Mesenchymal stem cell (in vitro differentiated cells and primary cell): ENCODE results near the gene CFAP299.

Experiments
- DNase-seq: peaks from one replicate; pipeline ENCODE4 v3.0.0-alpha.2; 2013
- H2AFZ ChIP-seq: one replicate; pipeline ENCODE4 v1.6.1; 2013; ENCODE audit warnings: low read depth, mild to moderate bottlenecking, control low read depth, inconsistent platforms, low read length, moderate library complexity
- H2AK5ac ChIP-seq: 2 replicates; pipeline ENCODE4 v1.6.1; 2013; ENCODE audit warnings: low read length, moderate library complexity, mild to moderate bottlenecking, inconsistent platforms; ENCODE audit not compliant: severe bottlenecking
- H2BK120ac ChIP-seq: one replicate; pipeline ENCODE4 v1.6.1; 2013; ENCODE audit warnings: low read depth, mild to moderate bottlenecking, inconsistent platforms, low read length, moderate library complexity
- H2BK12ac ChIP-seq, 2 experiments: one replicate each; pipeline ENCODE4 v1.6.1; 2013; ENCODE audit warnings: inconsistent platforms in 2 of 2, low read length in 2 of 2, mild to moderate bottlenecking in 2 of 2, moderate library complexity in 2 of 2, control low read depth in 1 of 2
- H2BK15ac ChIP-seq: one replicate; pipeline ENCODE4 v1.6.1; 2013; ENCODE audit warnings: mild to moderate bottlenecking, low read depth, inconsistent platforms; ENCODE audit not compliant: poor library complexity, severe bottlenecking
- H2BK5ac ChIP-seq: 2 replicates; pipeline ENCODE4 v1.6.1; 2013; ENCODE audit warnings: low read depth, mild to moderate bottlenecking, low read length, control low read depth, inconsistent platforms; ENCODE audit not compliant: poor library complexity, severe bottlenecking
- H3K14ac ChIP-seq, 2 experiments: one replicate each; pipeline ENCODE4 v1.6.1; 2013; ENCODE audit warnings: inconsistent platforms in 2 of 2, low read length in 2 of 2, control low read depth in 1 of 2, mild to moderate bottlenecking in 1 of 2, moderate library complexity in 1 of 2
- H3K18ac ChIP-seq, 2 experiments: one replicate each; pipeline ENCODE4 v1.6.1; 2013; ENCODE audit warnings: inconsistent platforms in 2 of 2, low read length in 2 of 2, control low read depth in 1 of 2, low read depth in 1 of 2, mild to moderate bottlenecking in 1 of 2
- H3K23ac ChIP-seq, 2 experiments: one replicate each; pipeline ENCODE4 v1.6.1; 2013; ENCODE audit warnings: inconsistent platforms in 2 of 2, low read length in 2 of 2, mild to moderate bottlenecking in 2 of 2, moderate library complexity in 2 of 2, control low read depth in 1 of 2
- H3K27ac ChIP-seq: 2 replicates; pipeline ENCODE4 v1.5.1; 2013; ENCODE audit warnings: mild to moderate bottlenecking, moderate library complexity, low read length, control low read depth, inconsistent platforms; ENCODE audit not compliant: poor library complexity, severe bottlenecking
- H3K27me3 ChIP-seq, 2 experiments: 2 replicates each; pipeline versions ENCODE4 v1.6.1 to v1.7.0; 2013; ENCODE audit warnings: low read length in 2 of 2, mild to moderate bottlenecking in 2 of 2, moderate library complexity in 2 of 2, control low read depth in 1 of 2, inconsistent platforms in 1 of 2; ENCODE audit not compliant: control insufficient read depth in 1 of 2, insufficient read depth in 1 of 2
- H3K36me3 ChIP-seq, 2 experiments: 2 replicates each; pipeline versions ENCODE4 v1.6.1 to v1.7.0; 2013; ENCODE audit warnings: low read length in 2 of 2, control low read depth in 1 of 2, inconsistent platforms in 1 of 2, low read depth in 1 of 2, mild to moderate bottlenecking in 1 of 2; ENCODE audit not compliant: insufficient read depth in 2 of 2, control insufficient read depth in 1 of 2
- H3K4ac ChIP-seq, 2 experiments: one replicate each; pipeline ENCODE4 v1.6.1; 2013; ENCODE audit warnings: inconsistent platforms in 2 of 2, low read length in 2 of 2, mild to moderate bottlenecking in 2 of 2, moderate library complexity in 2 of 2, control low read depth in 1 of 2, low read depth in 1 of 2
- H3K4me1 ChIP-seq: 2 replicates; pipeline ENCODE4 v1.6.1; 2013; ENCODE audit warnings: low read depth, low read length, control low read depth; ENCODE audit not compliant: control insufficient read depth, insufficient read depth
- H3K4me2 ChIP-seq: 2 replicates; pipeline ENCODE4 v1.6.1; 2013; ENCODE audit warnings: low read length, mild to moderate bottlenecking, inconsistent platforms; ENCODE audit not compliant: poor library complexity, severe bottlenecking
- H3K4me3 ChIP-seq, 2 experiments: 2 replicates each; pipeline versions ENCODE4 v1.5.1 to v1.7.0; 2013; ENCODE audit warnings: low read length in 2 of 2, mild to moderate bottlenecking in 2 of 2, control low read depth in 1 of 2, low read depth in 1 of 2; ENCODE audit not compliant: insufficient read depth in 1 of 2
- H3K79me1 ChIP-seq: replicated peaks from 2 replicates; pipeline ENCODE4 v1.6.1; 2013; ENCODE audit warnings: mild to moderate bottlenecking, control low read depth, low read length, inconsistent platforms; ENCODE audit not compliant: poor library complexity, severe bottlenecking
- H3K9ac ChIP-seq: 2 replicates; pipeline ENCODE4 v1.7.0; 2013; ENCODE audit warnings: mild to moderate bottlenecking, low read length, moderate library complexity
- H3K9me3 ChIP-seq: 2 replicates; pipeline ENCODE4 v1.7.0; 2013; ENCODE audit warnings: mild to moderate bottlenecking, low read length; ENCODE audit not compliant: control insufficient read depth
- H4K8ac ChIP-seq: one replicate; pipeline ENCODE4 v1.6.1; 2013; ENCODE audit warnings: inconsistent platforms, mild to moderate bottlenecking, low read length, moderate library complexity
- H4K91ac ChIP-seq: one replicate; pipeline ENCODE4 v1.6.1; 2013; ENCODE audit warnings: mild to moderate bottlenecking, low read length, inconsistent platforms
- WGBS: methylation state at CpG from one replicate; pipeline ENCODE4 v1.1.7; 2013; ENCODE audit warnings: mixed read lengths; 5-methylcytosine and 5-hydroxymethylcytosine counted together

CFAP299 gene

GRCh38 chr4:80295336-80295735, 40.2 kb upstream of the CFAP299 start:
- 85% methylated on average over 3 of the region's 3 CpGs for WGBS
- H3K27me3 ChIP-seq, result no peaks in the 10 kb centered on the region
- H3K9ac ChIP-seq, result no peak overlapping the region
- H4K8ac ChIP-seq, result no peak overlapping the region
- H2BK12ac ChIP-seq, result no peak overlapping the region
- H2AFZ ChIP-seq, result no peak overlapping the region
- no peak overlapping the region for H3K23ac ChIP-seq
- no peak overlapping the region for H2BK120ac ChIP-seq
- DNase-seq, result no peak
- H3K79me1 ChIP-seq, result no peaks in the 10 kb centered on the region
- H3K4me3 ChIP-seq, result no peak overlapping the region
- H2BK15ac ChIP-seq, result no peak overlapping the region
- no peaks in the 10 kb centered on the region for H3K9me3 ChIP-seq
- H4K91ac ChIP-seq, result no peak overlapping the region
- no peak overlapping the region for H3K4me2 ChIP-seq
- H3K14ac ChIP-seq, result no peak overlapping the region
- no peak overlapping the region for H2BK5ac ChIP-seq
- no peak overlapping the region for H3K27ac ChIP-seq
- no peak overlapping the region for H3K4ac ChIP-seq
- H2AK5ac ChIP-seq, result no peak overlapping the region
- H3K36me3 ChIP-seq, result peaks cover 0 to 2% of the 10 kb centered on the region in 2 experiments
- H3K4me1 ChIP-seq, result peaks cover 3% of the 10 kb centered on the region
- H3K18ac ChIP-seq, result no peak overlapping the region

DNA sequence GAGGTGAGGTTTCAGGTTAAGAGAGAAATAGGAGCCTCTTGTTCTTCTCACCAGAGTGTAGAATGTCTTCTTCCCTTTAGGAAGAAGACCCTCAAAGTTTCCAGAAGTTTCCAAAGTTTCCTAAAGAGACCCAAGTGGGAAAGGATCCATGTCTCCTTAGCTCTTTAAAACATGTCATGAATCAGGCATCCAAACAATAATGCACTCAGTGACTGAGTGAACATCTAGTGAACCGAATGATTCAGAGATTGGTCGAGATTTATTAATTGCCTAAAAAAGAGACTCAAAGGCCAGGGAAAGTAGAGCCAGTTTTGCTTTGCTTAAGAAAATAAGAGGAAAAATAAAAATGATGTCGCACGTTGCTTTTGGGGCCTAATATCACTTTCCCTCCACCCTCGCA, 39.7 kb upstream of the CFAP299 start:
- no peak overlapping the region for H3K4ac ChIP-seq
- no peak overlapping the region for H2BK120ac ChIP-seq
- no peak overlapping the region for H3K4me3 ChIP-seq
- H3K4me1 ChIP-seq, result peaks cover 3% of the 10 kb centered on the region
- H4K8ac ChIP-seq, result no peak overlapping the region
- no peak overlapping the region for H3K14ac ChIP-seq
- H2BK12ac ChIP-seq, result no peak overlapping the region
- H2BK15ac ChIP-seq, result no peak overlapping the region
- no peak overlapping the region for H3K18ac ChIP-seq
- H3K79me1 ChIP-seq, result no peaks in the 10 kb centered on the region
- no peak overlapping the region for H2BK5ac ChIP-seq
- H3K4me2 ChIP-seq, result no peak overlapping the region
- no peaks in the 10 kb centered on the region for H3K36me3 ChIP-seq
- H3K9ac ChIP-seq, result no peak overlapping the region
- no peak overlapping the region for H3K23ac ChIP-seq
- no peak for DNase-seq
- H3K9me3 ChIP-seq, result no peaks in the 10 kb centered on the region
- WGBS, result 97% methylated on average over 5 of the region's 5 CpGs
- H3K27me3 ChIP-seq, result no peaks in the 10 kb centered on the region
- no peak overlapping the region for H4K91ac ChIP-seq
- H2AFZ ChIP-seq, result no peak overlapping the region
- H2AK5ac ChIP-seq, result no peak overlapping the region
- H3K27ac ChIP-seq, result no peak overlapping the region

GRCh38 chr4:80301884-80302283, 33.6 kb upstream of the CFAP299 start:
- no peak overlapping the region for H2AFZ ChIP-seq
- no peak overlapping the region for H3K27ac ChIP-seq
- H3K4me3 ChIP-seq, result no peak overlapping the region
- no peak overlapping the region for H3K18ac ChIP-seq
- H2BK5ac ChIP-seq, result no peak overlapping the region
- no peak overlapping the region for H2BK12ac ChIP-seq
- H3K9ac ChIP-seq, result no peak overlapping the region
- no peaks in the 10 kb centered on the region for H3K4me1 ChIP-seq
- H3K9me3 ChIP-seq, result no peaks in the 10 kb centered on the region
- no peak overlapping the region for H3K4me2 ChIP-seq
- H3K79me1 ChIP-seq, result no peaks in the 10 kb centered on the region
- DNase-seq, result no peak
- H3K4ac ChIP-seq, result no peak overlapping the region
- no peak overlapping the region for H3K14ac ChIP-seq
- H3K27me3 ChIP-seq, result no peaks in the 10 kb centered on the region
- 75% methylated on average over 3 of the region's 4 CpGs for WGBS
- H2BK15ac ChIP-seq, result no peak overlapping the region
- H3K36me3 ChIP-seq, result no peaks in the 10 kb centered on the region
- H4K8ac ChIP-seq, result no peak overlapping the region
- H2BK120ac ChIP-seq, result no peak overlapping the region
- no peak overlapping the region for H2AK5ac ChIP-seq
- H3K23ac ChIP-seq, result no peak overlapping the region
- H4K91ac ChIP-seq, result no peak overlapping the region

- H3K14ac ChIP-seq, result no peak overlapping the region
Measured at GRCh38 chr4:80302616-80303223, 32.8 kb upstream of the CFAP299 start.

More at GRCh38 chr4:80302616-80303223, 32.8 kb upstream of the CFAP299 start:
- H3K27me3 ChIP-seq, result no peaks in the 10 kb centered on the region
- no peak overlapping the region for H4K8ac ChIP-seq
- H3K36me3 ChIP-seq, result no peaks in the 10 kb centered on the region
- H3K4me2 ChIP-seq, result no peak overlapping the region
- no peak overlapping the region for H2BK120ac ChIP-seq
- no peak for DNase-seq
- H3K18ac ChIP-seq, result no peak overlapping the region
- no peaks in the 10 kb centered on the region for H3K79me1 ChIP-seq
- H4K91ac ChIP-seq, result no peak overlapping the region
- peaks cover under 1% of the 10 kb centered on the region for H3K4me1 ChIP-seq
- H2BK12ac ChIP-seq, result no peak overlapping the region
- H3K23ac ChIP-seq, result no peak overlapping the region
- H3K9ac ChIP-seq, result no peak overlapping the region
- H3K4me3 ChIP-seq, result no peak overlapping the region
- H2BK15ac ChIP-seq, result no peak overlapping the region
- no peak overlapping the region for H2AFZ ChIP-seq
- no peak overlapping the region for H3K4ac ChIP-seq
- H3K9me3 ChIP-seq, result no peaks in the 10 kb centered on the region
- WGBS, result 90% methylated on average over 26 of the region's 26 CpGs
- no peak overlapping the region for H3K27ac ChIP-seq
- H2AK5ac ChIP-seq, result no peak overlapping the region
- H2BK5ac ChIP-seq, result no peak overlapping the region
